Measurements from ENCODE around the gene TMEM121B. TPM values are rescaled to one million over a fixed set of nuclear protein-coding genes. Genes with fewer than 3 reads are reported as not detected.

TMEM121B gene
- total RNA-seq, 1 donor from 2014 or later: 2.2 TPM

GRCh38 chr22:17083255-17083654 lies 37.9 kb downstream of the TMEM121B start:
- DNase-seq (ENCODE audit: missing footprints): no peak
- ATAC-seq: no peak
- intact Hi-C loops (cut with DNase I): loop anchor here (5.0 kb wide), 1 partner anchor 89 kb away; no protein-coding TSS in a partner anchor

DNA sequence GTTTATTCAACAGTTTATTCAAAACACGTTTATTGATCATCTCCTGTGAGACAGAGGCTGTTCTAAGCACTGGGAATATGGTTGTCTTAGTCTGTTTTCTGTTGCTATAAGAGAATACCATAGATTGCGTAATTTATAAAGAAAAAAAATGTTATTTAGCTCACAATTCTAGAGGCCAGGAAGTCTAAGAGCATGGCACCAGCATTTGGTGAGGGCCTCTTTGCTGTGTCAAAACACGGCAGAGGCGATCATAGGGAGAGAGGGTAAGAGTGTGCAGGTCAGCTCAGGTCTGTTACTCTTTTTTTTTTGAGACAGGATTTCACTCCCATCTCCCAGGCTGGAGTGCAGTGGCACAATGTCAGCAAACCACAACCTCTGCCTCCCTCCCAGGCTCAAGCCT lies 41.6 kb downstream of the TMEM121B start:
- no peak for DNase-seq (ENCODE audit: missing footprints)
- intact Hi-C loops (cut with DNase I): loop anchor here (5.0 kb wide), 1 partner anchor 118 kb away; no protein-coding TSS in a partner anchor
- ATAC-seq: no peak

GRCh38 chr22:17077255-17077654 lies 43.9 kb downstream of the TMEM121B start:
- DNase-seq (ENCODE audit: missing footprints): no peak
- ATAC-seq: no peak
- intact Hi-C loops (cut with DNase I): loop anchor here (2.0 to 5.0 kb wide), 2 partner anchors 120 to 424 kb away; no protein-coding TSS in a partner anchor

DNA sequence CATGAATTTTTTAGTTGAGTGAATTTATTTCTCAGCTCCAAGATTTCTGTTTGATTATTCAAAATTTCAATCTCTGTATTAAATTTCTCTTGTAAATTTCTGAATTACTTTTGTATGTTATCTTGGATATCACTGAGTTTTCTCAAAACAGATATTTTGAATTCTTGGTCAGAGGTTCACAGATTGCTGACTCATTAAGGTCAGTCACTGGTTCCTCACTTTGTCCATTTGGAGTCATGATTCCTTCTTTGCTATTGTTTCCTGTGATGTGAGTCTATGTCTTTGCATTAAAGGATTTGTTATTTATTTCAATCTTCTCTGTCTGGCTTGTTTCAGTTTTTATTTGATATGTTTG lies 46.5 kb downstream of the TMEM121B start:
- no peak for DNase-seq (ENCODE audit: missing footprints)
- ATAC-seq: no peak
- intact Hi-C loops (cut with DNase I): loop anchor here (5.0 kb wide), 1 partner anchor 123 kb away; no protein-coding TSS in a partner anchor

DNA sequence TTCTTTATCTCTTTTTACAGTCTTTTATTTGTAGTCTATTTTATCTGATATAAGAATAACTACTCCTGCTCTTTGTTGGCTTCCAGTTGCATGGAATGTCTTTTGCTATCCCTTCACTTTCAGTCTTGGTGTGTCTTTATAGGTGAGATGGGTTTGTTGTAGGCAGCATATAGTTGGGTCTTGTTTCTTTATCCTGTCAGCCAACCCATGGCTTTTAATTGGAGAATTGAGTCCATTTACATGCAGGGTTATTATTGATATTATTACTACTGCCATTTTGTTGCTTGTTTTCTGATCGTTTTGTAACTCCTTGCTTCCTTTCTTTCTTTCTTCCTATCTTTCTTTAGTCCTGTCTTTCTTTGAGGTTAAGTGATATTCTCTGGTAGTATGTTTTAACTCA lies 48.3 kb downstream of the TMEM121B start:
- DNase-seq (ENCODE audit: missing footprints) (no peak), ATAC-seq (no peak)
- intact Hi-C loops (cut with DNase I): no loop called here

Other genes with a start within 250 kb of the TMEM121B start
- gene GAB4, start 113.1 kb downstream of the TMEM121B start, total RNA-seq: not detected
- 10.9 TPM for gene IL17RA, start 36.4 kb downstream of the TMEM121B start, total RNA-seq
- gene HDHD5, start 37.9 kb upstream of the TMEM121B start, total RNA-seq: 58.9 TPM
- gene ADA2, start 98.1 kb upstream of the TMEM121B start, total RNA-seq: 39.6 TPM
- gene CECR2, start 248.1 kb upstream of the TMEM121B start, total RNA-seq: 6.4 TPM

All from Right ventricle myocardium inferior (tissue), 1 donor.